GM08714 (cell line): ENCODE data around the gene SLC25A27.
"Not testable (repeated sequence)": the region's sequence is repeated elsewhere in the genome, so short reads cannot be mapped to it uniquely, and the experiment has no call there.

ENCODE experiments used
- H3K4me3 ChIP-seq: fragments of 200-500 bp; sonication (Bioruptor generic); 2 replicates; pipeline ENCODE4 v1.5.1; 2014; ENCODE audit warnings: mild to moderate bottlenecking, low read length, inconsistent platforms
- ZNF274 ChIP-seq: IDR thresholded peaks from 2 replicates; pipeline ENCODE4 v1.6.1; 2012; ENCODE audit warnings: mild to moderate bottlenecking, low read depth, low read length

Gene SLC25A27

GRCh38 chr6:46637145-46637544 lies 15.6 kb upstream of the SLC25A27 start:
- no peak for TF ChIP-seq ZNF274
- H3K4me3 ChIP-seq, result no peak overlapping the region

- no peak overlapping the region for H3K4me3 ChIP-seq
- no peak for TF ChIP-seq ZNF274
Measured at GRCh38 chr6:46637933-46638332, 14.8 kb upstream of the SLC25A27 start.

GRCh38 chr6:46638650-46639049 lies 14.1 kb upstream of the SLC25A27 start:
- TF ChIP-seq ZNF274, result no peak
- H3K4me3 ChIP-seq, result no peak overlapping the region

- no peak overlapping the region for H3K4me3 ChIP-seq
- TF ChIP-seq ZNF274, result no peak
Measured at GRCh38 chr6:46642928-46643751, 9.6 kb upstream of the SLC25A27 start.

- no peak for TF ChIP-seq ZNF274
- H3K4me3 ChIP-seq, result no peak overlapping the region
Measured at GRCh38 chr6:46645265-46645664, 7.5 kb upstream of the SLC25A27 start.

- not testable (repeated sequence) for H3K4me3 ChIP-seq
Measured at GRCh38 chr6:46648108-46648507, 4.7 kb upstream of the SLC25A27 start.

- no peak overlapping the region for H3K4me3 ChIP-seq
- TF ChIP-seq ZNF274, result no peak
Measured at GRCh38 chr6:46648869-46649492, 3.8 kb upstream of the SLC25A27 start.

GRCh38 chr6:46651006-46651405 lies 1.8 kb upstream of the SLC25A27 start:
- no peak for TF ChIP-seq ZNF274
- no peak overlapping the region; the same call in 1 of the 2 replicates for H3K4me3 ChIP-seq

- TF ChIP-seq ZNF274, result no peak
- H3K4me3 ChIP-seq, result peak overlapping the region; percentile 61; the same call in 1 of the 2 replicates
Measured at GRCh38 chr6:46651816-46652215, 959 bp upstream of the SLC25A27 start.

- TF ChIP-seq ZNF274, result no peak
- peak overlapping the region; percentile 61 for H3K4me3 ChIP-seq
Measured at GRCh38 chr6:46652232-46652602, 558 bp upstream of the SLC25A27 start.

GRCh38 chr6:46653439-46654195 lies 842 bp downstream of the SLC25A27 start:
- H3K4me3 ChIP-seq, result peak overlapping the region; percentile 82
- TF ChIP-seq ZNF274, result no peak

GRCh38 chr6:46655803-46656202 lies 3.0 kb downstream of the SLC25A27 start:
- H3K4me3 ChIP-seq, result no peak overlapping the region
- TF ChIP-seq ZNF274, result no peak

GRCh38 chr6:46657642-46658041 lies 4.9 kb downstream of the SLC25A27 start:
- no peak overlapping the region for H3K4me3 ChIP-seq
- no peak for TF ChIP-seq ZNF274

- no peak for TF ChIP-seq ZNF274
Measured at GRCh38 chr6:46661483-46661882, 8.7 kb downstream of the SLC25A27 start.

GRCh38 chr6:46667377-46667776 lies 14.6 kb downstream of the SLC25A27 start:
- no peak overlapping the region for H3K4me3 ChIP-seq
- TF ChIP-seq ZNF274, result no peak

More at GRCh38 chr6:46661483-46661882, 8.7 kb downstream of the SLC25A27 start:
- H3K4me3 ChIP-seq, result no peak overlapping the region
